Osteoblast (primary cell): Measurements from ENCODE around the gene VSTM2B. TPM values are rescaled to one million over a fixed set of nuclear protein-coding genes. Genes with fewer than 3 reads are reported as not detected.

Experiments
- DNase-seq: peaks from one replicate; pipeline ENCODE4 v3.0.0; 2011; ENCODE audit warnings: low spot score, mixed read lengths; ENCODE audit not compliant: insufficient read length; ENCODE audit errors: missing footprints
- H2AFZ ChIP-seq: 2 replicates; pipeline ENCODE4 v1.6.0; 2011; ENCODE audit warnings: mild to moderate bottlenecking, low read length
- H3K27ac ChIP-seq: 2 replicates; pipeline ENCODE4 v1.5.1; 2011; ENCODE audit warnings: mild to moderate bottlenecking, low read depth, low read length, moderate library complexity
- H3K27me3 ChIP-seq: 2 replicates; pipeline ENCODE4 v1.6.0; 2012; ENCODE audit warnings: mild to moderate bottlenecking, control low read depth, inconsistent platforms, low read length, moderate library complexity; ENCODE audit not compliant: insufficient read depth
- H3K36me3 ChIP-seq: 2 replicates; pipeline ENCODE4 v1.5.1; 2011; ENCODE audit warnings: mild to moderate bottlenecking, low read length, control low read depth, moderate library complexity; ENCODE audit not compliant: insufficient read depth
- H3K4me1 ChIP-seq: 2 replicates; pipeline ENCODE4 v1.5.1; 2011; ENCODE audit warnings: mild to moderate bottlenecking, low read length, control low read depth, moderate library complexity; ENCODE audit not compliant: insufficient read depth
- H3K4me2 ChIP-seq: 2 replicates; pipeline ENCODE4 v1.6.0; 2011; ENCODE audit warnings: mild to moderate bottlenecking, low read length; ENCODE audit not compliant: insufficient read depth
- H3K4me3 ChIP-seq: fragments of 200-600 bp; sonication (generic); 3 replicates; pipeline ENCODE4 v1.5.1; 2012; ENCODE audit warnings: mild to moderate bottlenecking, low read length, inconsistent platforms; ENCODE audit not compliant: insufficient read depth
- H3K79me2 ChIP-seq: 2 replicates; pipeline ENCODE4 v1.6.0; 2012; ENCODE audit warnings: mild to moderate bottlenecking, low read length, control low read depth, inconsistent platforms; ENCODE audit not compliant: insufficient read depth
- H3K9me3 ChIP-seq: 2 replicates; pipeline ENCODE4 v1.5.1; 2011; ENCODE audit warnings: low read depth, low read length, control low read depth
- H4K20me1 ChIP-seq: 2 replicates; pipeline ENCODE4 v1.6.0; 2012; ENCODE audit warnings: mild to moderate bottlenecking, low read length, control low read depth; ENCODE audit not compliant: insufficient read depth
- CTCF ChIP-seq: IDR thresholded peaks from 2 replicates; pipeline ENCODE4 v1.5.1; 2011; ENCODE audit warnings: mild to moderate bottlenecking, low read depth, low read length, moderate library complexity; ENCODE audit errors: extremely low read depth
- total RNA-seq: library from RNA; depleted of rRNA; stranded (reverse); fragments of >200 nt; gene quantifications from 2 replicates; pipeline ENCODE4 v1.2.3, GENCODE V29; 2012

The VSTM2B gene
- total RNA-seq, 1 donor, result not detected

- Histone ChIP-seq H3K79me2 (no peaks in the 10 kb centered on the region), H4K20me1 (no peaks in the 10 kb centered on the region), H3K36me3 (no peaks in the 10 kb centered on the region), H3K27ac (no peak overlapping the region), H3K4me1 (no peaks in the 10 kb centered on the region), H3K4me3 (no peak overlapping the region), H3K27me3 (no peaks in the 10 kb centered on the region), H2AFZ (no peak overlapping the region), H3K4me2 (no peak overlapping the region), H3K9me3 (no peaks in the 10 kb centered on the region)
- TF ChIP-seq CTCF, result no peak
- peak; percentile 39 for DNase-seq
These were observed 17.6 kb upstream of the VSTM2B start for GRCh38 chr19:29508181-29508580.

- Histone ChIP-seq H3K27ac (no peak overlapping the region), H3K36me3 (no peaks in the 10 kb centered on the region), H3K9me3 (no peaks in the 10 kb centered on the region), H3K27me3 (no peaks in the 10 kb centered on the region), H3K4me2 (no peak overlapping the region), H2AFZ (no peak overlapping the region), H4K20me1 (no peaks in the 10 kb centered on the region), H3K4me1 (no peaks in the 10 kb centered on the region), H3K79me2 (no peaks in the 10 kb centered on the region), H3K4me3 (no peak overlapping the region)
- no peak for TF ChIP-seq CTCF
- no peak for DNase-seq
These were observed 16.3 kb upstream of the VSTM2B start for GRCh38 chr19:29509456-29509855.

GRCh38 chr19:29510701-29511265, 15.0 kb upstream of the VSTM2B start:
- H3K27ac ChIP-seq, result no peak overlapping the region
- TF ChIP-seq CTCF, result no peak
- no peaks in the 10 kb centered on the region for H3K36me3 ChIP-seq
- H3K4me1 ChIP-seq, result no peaks in the 10 kb centered on the region
- H3K4me3 ChIP-seq, result no peak overlapping the region
- peak; percentile 58 for DNase-seq
- H3K4me2 ChIP-seq, result no peak overlapping the region
- no peaks in the 10 kb centered on the region for H4K20me1 ChIP-seq
- no peaks in the 10 kb centered on the region for H3K79me2 ChIP-seq
- no peak overlapping the region for H2AFZ ChIP-seq
- no peaks in the 10 kb centered on the region for H3K9me3 ChIP-seq
- H3K27me3 ChIP-seq, result no peaks in the 10 kb centered on the region

GRCh38 chr19:29511768-29512167, 14.0 kb upstream of the VSTM2B start:
- H2AFZ ChIP-seq, result no peak overlapping the region

More at GRCh38 chr19:29511768-29512167, 14.0 kb upstream of the VSTM2B start:
- H3K27ac ChIP-seq, result no peak overlapping the region
- DNase-seq, result peak; percentile 1
- no peaks in the 10 kb centered on the region for H3K36me3 ChIP-seq
- H3K79me2 ChIP-seq, result no peaks in the 10 kb centered on the region
- no peak for TF ChIP-seq CTCF
- no peaks in the 10 kb centered on the region for H3K27me3 ChIP-seq
- H4K20me1 ChIP-seq, result no peaks in the 10 kb centered on the region
- H3K4me3 ChIP-seq, result no peak overlapping the region
- H3K4me1 ChIP-seq, result no peaks in the 10 kb centered on the region
- H3K9me3 ChIP-seq, result no peaks in the 10 kb centered on the region
- H3K4me2 ChIP-seq, result no peak overlapping the region
